ENCODE measurements around the gene FXYD1.

FXYD1 gene

GRCh38 chr19:35106291-35106583 is 32.4 kb upstream of the FXYD1 start:
- TF ChIP-seq CTCF (IDR thresholded peaks at IDR 0.05; ENCODE audit: low read depth, low read length) = no peak
- Histone ChIP-seq H3K9me3 (ENCODE audit: insufficient read depth, low read length) (no peaks in the 10 kb centered on the region), H3K79me2 (ENCODE audit: low read length) (no peaks in the 10 kb centered on the region), H3K4me3 (ENCODE audit: low read length) (no peak overlapping the region), H3K4me1 (ENCODE audit: low read length) (no peaks in the 10 kb centered on the region), H3K9ac (ENCODE audit: low read length) (no peak overlapping the region), H4K20me1 (ENCODE audit: insufficient read depth, low read length) (no peaks in the 10 kb centered on the region), H3K27me3 (ENCODE audit: low read depth, low read length) (peaks cover 4% of the 10 kb centered on the region; the same call in 1 of the 2 replicates), H3K27ac (ENCODE audit: low read length) (no peak overlapping the region), H3K4me2 (ENCODE audit: low read length) (no peak overlapping the region), H3K36me3 (replicated peaks; ENCODE audit: low read depth, low read length) (no peaks in the 10 kb centered on the region), H2AFZ (ENCODE audit: low read depth, low read length) (no peak overlapping the region)

- H3K4me1 ChIP-seq (ENCODE audit: low read length) = no peaks in the 10 kb centered on the region
- H3K79me2 ChIP-seq (ENCODE audit: low read length) = no peaks in the 10 kb centered on the region
- no peak overlapping the region for H3K9ac ChIP-seq (ENCODE audit: low read length)
- H4K20me1 ChIP-seq (ENCODE audit: insufficient read depth, low read length) = no peaks in the 10 kb centered on the region
- no peak overlapping the region for H3K4me3 ChIP-seq (ENCODE audit: low read length)
- H3K36me3 ChIP-seq (replicated peaks; ENCODE audit: low read depth, low read length) = no peaks in the 10 kb centered on the region
- no peaks in the 10 kb centered on the region for H3K9me3 ChIP-seq (ENCODE audit: insufficient read depth, low read length)
- no peak for TF ChIP-seq EZH2phosphoT487 (IDR thresholded peaks at IDR 0.05; ENCODE audit: low read depth)
- TF ChIP-seq CTCF (IDR thresholded peaks at IDR 0.05; ENCODE audit: low read depth, low read length) = no peak
- H3K27ac ChIP-seq (ENCODE audit: low read length) = no peak overlapping the region
- peaks cover 4% of the 10 kb centered on the region; the same call in 1 of the 2 replicates for H3K27me3 ChIP-seq (ENCODE audit: low read depth, low read length)
- H2AFZ ChIP-seq (ENCODE audit: low read depth, low read length) = no peak overlapping the region
- no peak overlapping the region for H3K4me2 ChIP-seq (ENCODE audit: low read length)
Measured at GRCh38 chr19:35106898-35107541, 31.6 kb upstream of the FXYD1 start.

- no peaks in the 10 kb centered on the region for H3K79me2 ChIP-seq (ENCODE audit: low read length)
- no peak overlapping the region for H3K4me3 ChIP-seq (ENCODE audit: low read length)
- H3K9me3 ChIP-seq (ENCODE audit: insufficient read depth, low read length) = no peaks in the 10 kb centered on the region
- no peaks in the 10 kb centered on the region for H3K36me3 ChIP-seq (replicated peaks; ENCODE audit: low read depth, low read length)
- no peak overlapping the region for H3K4me2 ChIP-seq (ENCODE audit: low read length)
- no peak overlapping the region for H2AFZ ChIP-seq (ENCODE audit: low read depth, low read length)
- no peaks in the 10 kb centered on the region for H4K20me1 ChIP-seq (ENCODE audit: insufficient read depth, low read length)
- H3K27me3 ChIP-seq (ENCODE audit: low read depth, low read length) = peaks cover 4% of the 10 kb centered on the region; the same call in 1 of the 2 replicates
- TF ChIP-seq CTCF (IDR thresholded peaks at IDR 0.05; ENCODE audit: low read depth, low read length) (no peak), EZH2phosphoT487 (IDR thresholded peaks at IDR 0.05; ENCODE audit: low read depth) (no peak)
- no peak overlapping the region for H3K9ac ChIP-seq (ENCODE audit: low read length)
- no peak overlapping the region for H3K27ac ChIP-seq (ENCODE audit: low read length)
- H3K4me1 ChIP-seq (ENCODE audit: low read length) = no peaks in the 10 kb centered on the region
Measured at GRCh38 chr19:35107545-35107944, 31.1 kb upstream of the FXYD1 start.

GRCh38 chr19:35108730-35109129 is 29.9 kb upstream of the FXYD1 start:
- peaks cover 4% of the 10 kb centered on the region; the same call in 1 of the 2 replicates for H3K27me3 ChIP-seq (ENCODE audit: low read depth, low read length)
- H3K9me3 ChIP-seq (ENCODE audit: insufficient read depth, low read length) = no peaks in the 10 kb centered on the region
- no peaks in the 10 kb centered on the region for H3K4me1 ChIP-seq (ENCODE audit: low read length)
- no peak overlapping the region for H3K9ac ChIP-seq (ENCODE audit: low read length)
- no peak overlapping the region for H2AFZ ChIP-seq (ENCODE audit: low read depth, low read length)
- H3K36me3 ChIP-seq (replicated peaks; ENCODE audit: low read depth, low read length) = no peaks in the 10 kb centered on the region
- H3K4me2 ChIP-seq (ENCODE audit: low read length) = no peak overlapping the region
- no peak overlapping the region for H3K4me3 ChIP-seq (ENCODE audit: low read length)
- no peak for TF ChIP-seq CTCF (IDR thresholded peaks at IDR 0.05; ENCODE audit: low read depth, low read length)
- TF ChIP-seq EZH2phosphoT487 (IDR thresholded peaks at IDR 0.05; ENCODE audit: low read depth) = no peak
- H3K79me2 ChIP-seq (ENCODE audit: low read length) = no peaks in the 10 kb centered on the region
- H3K27ac ChIP-seq (ENCODE audit: low read length) = no peak overlapping the region
- no peaks in the 10 kb centered on the region for H4K20me1 ChIP-seq (ENCODE audit: insufficient read depth, low read length)

Measured in OCI-LY3 (cell line).